Measurements from ENCODE around the gene CIAO3.
"Not testable (repeated sequence)": the region's sequence is repeated elsewhere in the genome, so short reads cannot be mapped to it uniquely, and the experiment has no call there.

CIAO3 gene

DNA sequence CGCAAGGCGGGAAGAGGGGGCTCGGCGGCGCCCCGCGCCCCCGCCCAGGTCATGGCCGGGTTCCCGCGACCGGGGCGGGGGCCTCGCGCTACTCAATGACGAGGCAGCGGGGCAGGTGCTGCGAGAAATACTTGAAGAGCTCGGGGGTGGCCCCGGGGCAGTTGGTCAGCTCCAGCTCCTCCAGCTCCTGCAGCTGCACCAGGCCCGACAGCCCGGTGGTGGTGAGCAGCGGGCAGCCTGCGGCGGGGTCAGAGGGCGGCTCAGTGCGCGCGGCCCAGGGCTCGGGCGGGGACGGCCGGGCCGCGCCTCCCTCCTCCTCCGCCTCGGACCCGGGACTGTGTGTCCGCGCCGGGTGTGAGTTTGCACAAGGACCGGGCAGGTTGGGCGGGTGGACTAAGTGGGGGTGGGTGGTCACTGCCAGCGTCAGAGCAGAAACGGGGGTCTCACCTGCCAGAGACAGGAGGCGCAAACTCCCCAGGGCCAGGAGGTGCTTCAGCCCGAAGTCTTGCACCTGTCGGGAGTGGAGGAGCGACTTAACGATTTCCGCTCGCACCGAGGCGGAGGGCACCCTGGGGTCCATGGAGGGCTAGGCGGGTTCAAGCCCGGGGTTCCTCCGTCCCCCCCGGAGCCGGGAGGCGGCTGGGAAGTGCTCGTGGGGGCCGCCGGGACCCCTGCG, 46.5 kb downstream of the CIAO3 start:
- DNase-seq (ENCODE audit: low read depth, low spot score), result no peak

DNA sequence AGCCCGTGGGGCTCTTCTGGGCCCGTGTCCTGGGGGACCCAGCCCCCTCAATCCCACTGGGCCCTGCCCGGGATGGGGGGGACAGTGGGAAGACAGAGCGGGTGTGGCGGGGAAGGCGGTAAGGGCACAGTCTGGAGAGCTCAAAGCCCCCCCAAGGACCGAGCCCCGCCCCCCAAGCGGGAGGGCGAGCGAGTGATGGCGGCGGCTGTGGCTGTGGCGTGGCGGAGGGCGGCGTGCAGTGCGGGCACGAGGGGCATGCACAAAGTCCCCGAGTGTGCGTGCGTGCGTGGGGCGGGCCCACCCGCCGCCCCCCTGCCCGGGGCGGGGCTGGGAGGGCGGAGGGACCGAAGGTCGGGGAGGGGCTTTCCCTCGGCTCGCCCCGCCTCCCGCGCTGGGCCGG, 47.0 kb downstream of the CIAO3 start:
- DNase-seq (ENCODE audit: low read depth, low spot score), result no peak

DNA sequence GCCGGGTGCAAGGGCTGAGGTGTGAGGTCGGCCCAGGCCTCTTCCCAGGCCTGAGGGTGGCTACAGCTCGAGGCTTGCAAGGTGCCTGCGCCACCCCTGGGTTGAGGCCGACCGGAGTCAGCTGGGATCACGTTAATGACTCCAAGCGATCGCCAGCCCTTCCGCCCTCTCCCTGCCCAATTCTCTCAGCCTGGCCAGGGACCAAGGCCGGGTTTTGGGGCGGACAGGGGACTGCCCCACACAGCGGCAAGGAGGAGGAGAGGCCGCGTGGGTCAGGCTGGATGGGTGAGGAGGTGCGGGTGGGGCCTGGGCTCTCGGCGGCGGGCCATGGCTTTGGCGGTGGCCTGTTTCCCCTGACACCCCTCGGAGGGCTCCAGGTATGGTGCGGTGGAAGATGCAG, 47.4 kb downstream of the CIAO3 start:
- no peak for DNase-seq (ENCODE audit: low read depth, low spot score)

DNA sequence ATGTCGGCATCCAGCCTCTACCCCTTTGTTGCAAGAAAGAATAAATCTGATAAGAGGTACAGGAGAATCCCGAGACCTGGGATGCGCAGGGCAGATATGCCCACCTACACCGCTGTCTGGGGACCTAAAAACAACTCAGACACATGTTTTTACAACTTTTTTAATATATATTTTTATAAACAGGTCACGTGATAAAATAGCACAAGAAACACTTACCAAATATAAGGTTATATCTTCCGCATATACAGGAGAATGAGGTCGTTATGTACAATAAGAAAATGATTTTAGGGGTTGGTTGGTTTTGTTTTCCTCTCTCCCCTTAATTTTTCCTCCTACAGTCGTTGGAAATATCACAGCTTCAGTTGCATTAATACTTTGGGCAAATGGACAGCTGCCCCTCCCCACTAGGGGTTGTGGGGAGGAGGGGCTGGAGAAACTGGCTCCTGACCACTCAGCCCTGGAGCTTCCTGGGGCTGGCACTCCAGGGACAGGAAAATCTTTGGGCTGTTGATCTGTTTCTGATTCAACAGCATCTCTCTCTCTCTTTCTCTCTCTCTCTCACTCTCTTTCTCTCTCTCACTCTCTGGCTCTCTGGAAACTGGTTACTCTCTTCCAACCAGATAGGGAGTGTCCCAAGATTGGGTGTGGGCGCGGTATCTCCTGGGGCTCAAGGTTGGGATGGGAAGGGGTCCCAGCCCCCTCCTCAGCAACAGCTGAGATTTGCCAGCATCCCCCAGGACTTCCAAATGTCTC, 48.3 kb downstream of the CIAO3 start:
- no peak for DNase-seq (ENCODE audit: low read depth, low spot score)

DNA sequence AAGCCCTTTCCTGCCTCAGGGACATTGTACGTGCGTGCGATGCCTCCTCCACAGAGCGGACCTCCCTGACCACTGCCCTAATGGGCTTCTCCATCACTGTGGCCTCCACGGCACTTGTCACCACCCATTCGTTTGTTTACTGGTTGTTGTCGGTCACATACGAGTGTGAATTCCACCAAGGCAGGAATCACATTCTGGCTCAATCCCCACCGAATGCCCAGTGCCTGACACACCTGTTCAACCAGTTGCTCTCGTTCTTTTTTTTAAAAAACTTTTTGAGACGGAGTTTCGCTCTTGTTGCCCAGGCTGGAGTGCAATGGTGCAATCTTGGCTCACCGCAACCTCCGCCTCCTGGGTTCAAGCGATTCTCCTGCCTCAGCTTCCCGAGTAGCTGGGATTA, 49.6 kb downstream of the CIAO3 start:
- not testable (repeated sequence) for DNase-seq (ENCODE audit: low read depth, low spot score)

DNA sequence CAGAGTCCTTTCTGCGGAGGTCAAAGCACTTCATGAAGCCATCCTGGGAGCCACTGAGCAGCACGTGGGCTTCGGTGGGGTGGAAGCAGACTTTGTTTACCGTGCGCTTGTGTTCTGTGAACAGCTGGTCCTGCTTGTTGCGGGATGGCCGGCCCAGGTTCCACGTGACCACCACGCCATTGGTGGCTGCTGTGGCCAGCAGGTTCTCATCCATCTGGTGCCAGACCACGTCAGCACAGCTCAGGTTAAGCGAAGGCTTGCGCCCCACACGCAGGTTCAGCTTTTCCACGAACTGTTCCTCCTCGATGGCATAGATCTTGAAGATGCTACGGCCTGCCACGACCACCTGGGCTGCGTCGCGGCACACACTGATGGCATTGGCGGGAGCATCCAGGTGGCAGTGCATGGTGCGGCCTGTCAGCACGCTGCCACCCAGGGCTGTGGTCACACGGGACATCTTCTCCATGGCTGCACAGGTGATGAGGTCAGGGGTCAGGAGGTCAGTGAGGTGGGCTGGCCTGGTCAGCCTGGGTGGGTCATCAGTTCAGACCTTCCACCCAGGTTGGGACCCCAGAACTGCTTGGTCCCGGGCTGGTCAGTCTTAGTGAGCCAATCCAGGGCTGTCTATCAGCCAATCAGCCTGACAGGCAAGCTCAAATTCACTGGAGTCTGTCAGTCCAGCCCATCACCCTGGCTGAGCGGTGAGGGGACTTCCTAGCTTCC, 51.5 kb downstream of the CIAO3 start:
- DNase-seq (ENCODE audit: low read depth, low spot score), result no peak

DNA sequence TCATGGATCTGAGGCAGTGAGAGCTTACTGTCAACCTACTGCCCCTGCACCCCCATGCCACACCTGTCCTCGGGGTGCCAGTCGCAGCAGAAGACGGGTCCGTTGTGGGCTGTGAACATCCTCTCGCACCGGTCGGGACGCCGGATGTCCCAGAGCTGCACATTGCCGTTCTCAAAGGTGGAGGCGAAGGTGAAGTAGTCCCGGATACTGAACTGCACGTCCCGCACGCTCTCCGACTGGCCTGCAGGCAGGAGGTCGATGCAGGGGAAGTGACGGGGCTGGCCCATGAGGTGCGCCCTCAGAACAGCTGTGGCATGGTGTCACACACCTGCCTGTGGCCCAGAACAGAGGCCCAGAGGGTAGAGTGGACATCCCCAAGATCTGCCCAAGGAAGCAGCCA, 53.3 kb downstream of the CIAO3 start:
- DNase-seq (ENCODE audit: low read depth, low spot score), result no peak

DNA sequence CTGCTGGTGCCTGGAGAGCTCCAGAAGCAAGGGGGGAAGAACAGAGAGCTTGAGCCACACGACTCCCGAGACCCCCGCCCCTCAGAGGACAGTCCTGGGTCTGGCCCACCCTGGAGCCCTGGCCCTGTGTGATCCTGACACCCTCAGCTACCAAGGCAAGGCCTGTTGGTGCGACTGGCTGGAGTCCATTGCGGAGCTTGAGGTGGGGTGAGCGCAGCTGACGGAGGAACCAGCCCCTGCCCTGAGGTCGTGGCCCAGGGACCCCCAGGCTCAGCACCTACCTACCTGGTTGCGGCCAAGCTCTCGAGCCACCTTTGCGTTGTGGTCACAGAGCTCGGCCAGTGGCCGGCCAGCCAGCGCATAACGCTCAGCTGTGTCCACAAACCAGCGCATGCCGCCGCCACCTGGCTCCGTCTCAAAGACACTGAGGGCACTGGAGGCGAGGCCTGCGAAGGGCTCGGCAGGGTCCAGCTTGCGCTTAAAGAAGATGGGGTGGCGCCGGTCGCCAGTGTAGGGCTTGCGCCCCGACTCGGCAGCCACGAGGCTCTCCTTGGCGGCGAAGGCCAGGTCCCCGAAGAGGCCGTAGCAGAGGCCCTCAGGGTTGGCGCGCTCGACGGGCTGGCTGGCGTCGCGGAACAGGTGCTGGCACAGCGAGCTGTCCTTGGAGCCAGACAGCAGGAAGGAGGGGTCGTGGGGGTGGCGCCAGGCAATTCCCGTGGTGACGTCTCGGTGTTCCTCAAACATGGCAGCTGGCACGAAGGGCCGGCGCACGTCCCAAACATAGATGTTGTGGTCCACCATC, 54.1 kb downstream of the CIAO3 start:
- no peak for DNase-seq (ENCODE audit: low read depth, low spot score)

DNA sequence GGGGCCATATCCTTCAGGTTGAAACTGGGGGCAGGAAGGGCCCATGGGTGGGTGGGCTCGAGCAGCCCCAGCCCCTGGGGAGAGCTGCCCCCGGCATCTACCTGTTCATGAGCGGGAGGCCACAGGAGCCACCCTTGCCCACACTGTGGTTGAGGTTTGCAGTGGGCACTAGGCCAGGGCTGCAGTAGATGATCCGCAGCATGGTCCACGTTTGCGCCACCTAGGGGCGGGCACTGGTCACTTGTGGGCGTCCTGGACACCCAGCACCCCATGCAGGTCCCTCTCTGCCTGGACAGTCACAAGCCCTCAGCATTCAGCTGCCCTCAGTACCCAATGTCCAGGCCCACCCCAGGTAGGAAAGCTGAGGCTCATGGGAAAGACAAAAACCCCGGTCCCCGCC, 54.8 kb downstream of the CIAO3 start:
- DNase-seq (ENCODE audit: low read depth, low spot score), result no peak

DNA sequence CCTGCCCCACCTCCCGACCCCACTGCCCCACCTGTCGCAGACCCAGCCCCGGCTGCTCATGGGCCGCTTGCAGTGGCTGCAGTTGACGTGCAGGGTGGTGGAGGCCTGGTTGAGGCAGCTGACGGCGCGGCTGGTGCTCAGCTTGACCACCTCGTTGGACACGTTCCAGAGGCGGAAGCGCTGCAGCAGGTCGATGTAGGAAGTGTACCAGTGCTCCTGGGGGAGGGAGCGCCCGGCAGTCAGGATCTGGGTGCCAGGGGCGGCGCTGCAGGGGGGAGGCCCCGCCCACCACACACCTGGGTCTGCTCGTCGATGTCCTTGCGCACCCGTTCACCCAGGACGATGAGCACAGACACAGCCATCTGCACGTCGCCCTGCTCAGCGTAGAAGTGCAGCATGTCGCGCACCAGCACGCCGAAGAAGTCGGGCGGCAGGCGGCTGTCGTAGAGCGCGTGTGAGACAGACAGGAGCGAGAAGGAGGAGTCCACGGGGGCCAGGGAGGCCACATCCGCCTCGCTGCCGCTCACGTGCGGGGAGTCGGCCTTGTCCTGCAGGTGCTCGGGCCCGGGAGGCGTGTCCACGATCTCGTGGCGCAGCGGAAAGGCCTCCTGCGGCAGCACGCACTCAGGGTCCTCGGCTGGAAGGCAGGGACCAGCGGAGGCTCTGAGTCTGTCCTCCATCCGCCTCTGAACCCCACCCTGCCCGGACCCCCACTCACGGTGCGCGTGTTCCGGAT, 55.7 kb downstream of the CIAO3 start:
- DNase-seq (ENCODE audit: low read depth, low spot score), result no peak

DNA sequence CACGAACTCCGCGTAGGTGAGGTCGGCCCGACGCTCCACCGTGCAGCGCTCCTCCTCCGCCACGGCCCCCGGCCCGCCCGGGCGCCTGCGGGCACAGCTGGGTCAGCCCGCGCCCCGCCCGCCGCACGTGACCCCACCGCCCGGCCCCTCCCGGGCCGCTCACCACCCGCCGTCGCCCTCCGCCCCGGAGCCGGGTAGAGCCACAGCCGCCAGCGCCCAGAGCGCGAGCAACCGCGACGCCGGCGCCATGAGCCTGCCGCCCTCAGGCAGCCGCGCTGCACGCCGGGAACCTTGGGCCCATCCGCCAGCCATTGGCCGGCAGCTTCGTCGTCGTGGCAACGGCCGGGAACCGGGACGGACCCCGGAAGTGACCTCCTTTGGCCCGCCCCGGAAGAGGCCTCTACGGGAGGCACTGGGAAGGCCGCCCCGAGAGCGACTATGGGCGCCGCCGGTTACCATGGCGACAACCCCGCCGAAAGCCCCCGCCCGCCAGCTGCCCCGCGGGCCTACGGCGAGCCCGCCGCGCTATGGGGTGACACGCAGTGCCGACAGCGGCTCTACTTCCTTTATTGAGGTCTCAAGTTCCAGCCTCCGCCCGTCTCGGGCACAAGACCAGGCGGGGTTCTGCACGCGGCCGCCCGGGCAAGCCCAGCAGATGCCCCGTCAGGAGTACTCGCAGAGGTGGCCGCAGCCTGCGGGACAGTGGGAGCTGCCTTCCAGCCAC, 56.6 kb downstream of the CIAO3 start, which contains the start of gene JMJD8:
Gene JMJD8 (minus strand): TSS at position 264 of the 724 bp plus-strand sequence. CDS start 15 bp downstream, at position 249.
- peak; percentile 93 for DNase-seq (ENCODE audit: low read depth, low spot score)

DNA sequence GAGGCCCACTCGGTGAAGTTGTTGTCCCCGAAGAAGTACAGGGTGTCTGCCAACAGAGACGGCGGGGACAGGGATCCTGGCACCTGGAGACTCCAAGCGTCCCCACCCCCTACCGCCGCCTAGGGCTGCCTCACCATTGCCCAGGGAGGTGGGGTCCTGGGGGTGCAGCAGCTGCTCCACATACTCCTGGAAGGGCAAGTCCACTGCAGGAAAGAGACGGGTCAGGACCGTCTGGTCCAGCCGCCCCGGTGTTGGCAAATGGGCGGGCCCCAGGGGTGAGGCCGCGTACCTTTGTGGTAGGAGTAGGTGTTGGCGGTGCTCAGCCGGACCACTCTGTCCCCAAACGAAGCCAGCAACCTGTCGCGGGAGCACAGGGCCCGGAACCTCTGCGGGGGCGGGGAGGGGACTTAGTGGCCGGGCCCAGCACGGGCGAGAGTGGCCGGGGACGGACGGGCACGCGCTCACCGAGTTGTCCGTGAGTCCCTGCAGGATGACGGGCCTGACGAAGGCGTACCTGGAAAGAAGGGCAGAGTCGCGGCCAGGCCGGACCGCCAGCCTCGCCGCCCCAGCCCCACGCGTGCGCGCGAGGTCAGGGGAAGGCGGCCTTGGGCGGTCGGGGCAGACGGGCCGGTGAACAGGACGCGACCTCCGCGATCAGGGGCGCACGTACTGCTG, 57.3 kb downstream of the CIAO3 start:
- DNase-seq (ENCODE audit: low read depth, low spot score), result no peak

DNA sequence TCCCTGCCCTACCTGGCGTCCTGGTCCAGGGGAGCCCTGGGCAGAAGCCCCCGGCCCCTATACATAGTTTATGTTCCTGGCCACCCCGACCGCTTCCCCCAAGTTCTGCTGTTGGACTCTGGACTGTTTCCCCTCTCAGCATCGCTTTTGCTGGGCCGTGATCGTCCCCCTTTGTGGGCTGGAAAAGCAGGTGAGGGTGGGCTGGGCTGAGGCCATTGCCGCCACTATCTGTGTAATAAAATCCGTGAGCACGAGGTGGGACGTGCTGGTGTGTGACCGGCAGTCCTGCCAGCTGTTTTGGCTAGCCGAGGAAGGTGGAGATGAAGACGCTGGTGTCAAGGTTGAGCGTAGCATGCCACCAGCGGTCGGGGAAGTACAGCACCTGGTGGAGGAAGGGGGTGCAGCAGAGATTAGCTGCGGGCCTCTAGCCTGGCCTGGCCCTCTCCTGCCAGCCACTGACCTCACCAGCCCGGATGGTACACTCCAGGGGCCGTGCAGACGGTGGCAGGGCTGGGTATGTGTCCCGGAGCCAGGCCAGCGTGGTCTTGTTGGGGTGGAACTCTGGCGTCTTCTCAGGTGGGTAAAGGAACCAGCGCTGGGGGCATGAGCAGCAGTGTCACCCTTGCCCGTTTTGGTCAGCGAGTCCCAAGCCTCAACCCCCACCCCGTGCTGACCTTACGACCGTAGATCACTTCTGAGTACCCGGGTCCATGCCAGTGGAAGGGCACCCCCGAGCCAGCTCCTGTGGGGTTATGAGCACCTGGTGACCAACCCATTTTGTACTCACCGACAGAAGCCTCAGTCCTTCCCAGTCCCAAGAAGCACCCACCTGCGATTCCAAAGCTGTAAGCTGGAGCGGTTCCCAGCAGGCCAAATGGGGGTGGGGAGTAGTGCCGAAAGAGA, 58.1 kb downstream of the CIAO3 start:
- no peak for DNase-seq (ENCODE audit: low read depth, low spot score)

DNA sequence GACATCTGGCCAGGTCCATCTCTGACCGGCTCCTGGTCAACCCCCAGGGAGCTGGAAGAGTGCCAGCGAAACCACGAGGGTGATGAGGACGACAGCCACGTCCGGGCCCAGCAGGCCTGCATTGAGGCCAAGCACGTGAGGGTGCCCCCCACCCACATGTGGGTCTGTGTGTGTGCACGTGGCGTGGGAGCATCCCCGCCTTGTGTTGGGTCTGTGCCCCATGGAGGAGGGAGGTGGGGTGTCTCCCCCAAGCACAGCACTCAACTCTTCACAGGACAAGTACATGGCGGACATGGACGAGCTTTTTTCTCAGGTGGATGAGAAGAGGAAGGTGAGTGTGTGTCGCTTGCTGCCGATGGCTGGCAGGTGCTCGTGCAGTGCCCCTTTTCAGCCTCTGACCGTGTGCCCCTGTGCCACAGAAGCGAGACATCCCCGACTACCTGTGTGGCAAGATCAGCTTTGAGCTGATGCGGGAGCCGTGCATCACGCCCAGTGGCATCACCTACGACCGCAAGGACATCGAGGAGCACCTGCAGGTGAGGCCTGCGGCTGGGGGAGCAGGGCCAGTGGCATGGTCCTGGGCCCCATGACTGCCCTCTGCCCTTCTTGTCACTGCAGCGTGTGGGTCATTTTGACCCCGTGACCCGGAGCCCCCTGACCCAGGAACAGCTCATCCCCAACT, 58.9 kb downstream of the CIAO3 start:
- DNase-seq (ENCODE audit: low read depth, low spot score), result no peak

DNA sequence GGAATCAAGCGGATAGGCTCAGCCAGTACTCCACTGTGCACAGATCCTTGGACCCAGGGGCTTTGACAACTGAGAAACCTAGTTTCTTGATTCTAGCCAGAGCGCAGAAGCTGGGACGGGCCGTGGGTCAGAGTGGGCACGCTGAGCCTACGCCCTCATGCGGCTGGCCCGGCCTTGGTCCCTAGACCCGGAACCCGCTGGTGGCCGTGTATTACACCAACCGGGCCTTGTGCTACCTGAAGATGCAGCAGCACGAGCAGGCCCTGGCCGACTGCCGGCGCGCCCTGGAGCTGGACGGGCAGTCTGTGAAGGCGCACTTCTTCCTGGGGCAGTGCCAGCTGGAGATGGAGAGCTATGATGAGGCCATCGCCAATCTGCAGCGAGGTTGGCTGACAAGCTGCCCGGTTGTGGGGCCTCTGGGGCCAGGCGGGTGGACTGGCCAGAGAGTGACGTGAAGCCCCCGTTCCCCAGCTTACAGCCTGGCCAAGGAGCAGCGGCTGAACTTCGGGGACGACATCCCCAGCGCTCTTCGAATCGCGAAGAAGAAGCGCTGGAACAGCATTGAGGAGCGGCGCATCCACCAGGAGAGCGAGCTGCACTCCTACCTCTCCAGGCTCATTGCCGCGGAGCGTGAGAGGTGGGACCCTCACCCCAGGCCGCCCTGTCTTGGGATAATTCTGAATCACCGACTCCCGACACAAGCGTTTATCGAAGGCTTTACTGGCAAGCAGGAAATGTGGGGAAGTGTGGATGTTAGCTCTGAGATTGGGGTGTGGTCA, 59.6 kb downstream of the CIAO3 start:
- no peak for DNase-seq (ENCODE audit: low read depth, low spot score)

DNA sequence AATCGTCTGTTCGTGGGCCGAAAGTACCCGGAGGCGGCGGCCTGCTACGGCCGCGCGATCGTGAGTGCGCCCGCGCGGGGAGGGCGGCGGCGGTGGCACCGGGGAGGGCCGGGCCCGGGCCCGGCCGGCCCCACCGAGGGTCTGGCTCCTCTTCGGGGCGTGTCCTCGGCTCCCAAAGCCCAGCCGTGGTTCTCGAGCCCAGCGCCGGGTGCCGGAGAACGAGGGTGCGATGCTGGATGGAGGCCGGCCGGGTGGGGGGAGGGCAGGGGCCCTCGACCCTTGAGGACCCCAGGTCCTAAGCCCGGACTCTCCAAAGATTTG, 60.2 kb downstream of the CIAO3 start:
- DNase-seq (ENCODE audit: low read depth, low spot score), result no peak

DNA sequence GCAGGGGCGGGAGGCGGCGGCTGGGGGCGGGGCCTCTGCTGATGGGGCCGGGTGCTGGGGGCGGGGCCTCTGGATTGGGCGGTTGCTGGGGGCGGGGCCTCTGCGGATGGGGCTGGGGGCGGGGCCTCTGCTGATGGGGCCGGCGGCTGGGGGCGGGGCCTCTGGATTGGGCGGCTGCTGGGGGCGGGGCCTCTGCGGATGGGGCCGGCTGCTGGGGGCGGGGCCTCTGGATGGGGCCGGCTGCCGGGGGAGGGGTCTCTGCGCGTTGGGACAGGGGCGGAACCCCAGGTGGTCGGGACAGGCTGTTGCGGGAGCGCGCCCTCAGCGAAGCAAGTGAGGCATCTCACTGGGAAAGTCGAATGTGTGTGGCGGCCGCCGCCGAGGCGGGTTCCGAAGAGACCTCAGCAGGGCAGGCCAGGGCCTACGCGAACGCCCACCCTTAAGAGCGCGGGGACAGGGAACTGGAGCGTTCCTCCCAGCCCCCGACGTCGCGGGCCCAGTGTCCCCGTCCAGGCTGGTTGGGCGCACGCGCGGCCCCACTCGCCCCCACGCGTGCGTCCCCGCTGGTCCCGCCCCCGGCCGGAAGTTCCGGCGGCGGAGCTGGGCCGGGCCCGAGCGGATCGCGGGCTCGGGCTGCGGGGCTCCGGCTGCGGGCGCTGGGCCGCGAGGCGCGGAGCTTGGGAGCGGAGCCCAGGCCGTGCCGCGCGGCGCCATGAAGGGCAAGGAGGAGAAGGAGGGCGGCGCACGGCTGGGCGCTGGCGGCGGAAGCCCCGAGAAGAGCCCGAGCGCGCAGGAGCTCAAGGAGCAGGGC, 60.8 kb downstream of the CIAO3 start, which contains the start of gene STUB1:
Gene STUB1 (plus strand): TSS at position 597 of the 811 bp plus-strand sequence. CDS start 116 bp downstream, at position 713.
- peak; percentile 73 for DNase-seq (ENCODE audit: low read depth, low spot score)

Measured in activated naive CD8-positive, alpha-beta T cell treated with anti-CD3 and anti-CD28 coated beads, Interleukin-2, amount 50 U/mL, for 16 hours (primary cell).